Gastroesophageal sphincter (tissue), 4 donors: ENCODE results near the gene PAPPA2. TPM values are rescaled to one million over a fixed set of nuclear protein-coding genes. Genes with fewer than 3 reads are reported as not detected.

Experiments
- ATAC-seq: fragments of 150-250 bp; one replicate; pipeline ENCODE4 v1.9.1; 2016; ENCODE audit warnings: mild to moderate bottlenecking, moderate library complexity
- H3K27ac ChIP-seq, 4 donors: fragments of 200-600 bp; sonication (generic) in 3 of 4; 1 replicate in 3 of 4; 2 replicates in 1 of 4; pipeline ENCODE4 v1.5.1; 2016 to 2019
- H3K27me3 ChIP-seq: fragments of 200-600 bp; sonication (generic); one replicate; pipeline ENCODE4 v1.5.1; 2019
- H3K36me3 ChIP-seq, 2 donors: fragments of 200-600 bp; sonication (generic); one replicate each; pipeline ENCODE4 v1.5.1; 2019; ENCODE audit warnings: control low read depth in 1 of 2
- H3K4me1 ChIP-seq, 3 donors: fragments of 200-600 bp; sonication (generic); 1 replicate in 2 of 3; 2 replicates in 1 of 3; pipeline ENCODE4 v1.5.1; 2016 to 2019; ENCODE audit warnings: control low read depth in 2 of 3
- H3K4me3 ChIP-seq, 2 donors: fragments of 200-600 bp; sonication (generic); one replicate each; pipeline ENCODE4 v1.5.1; 2019; ENCODE audit warnings: mild to moderate bottlenecking in 1 of 2, moderate library complexity in 1 of 2
- H3K9me3 ChIP-seq, 3 donors: fragments of 200-600 bp; sonication (generic); one replicate each; pipeline ENCODE4 v1.5.1; 2017 to 2019; ENCODE audit warnings: control low read depth in 2 of 3
- EP300 ChIP-seq: sonication (generic); formaldehyde crosslinking; IDR thresholded peaks from one replicate; pipeline ENCODE4 v1.6.1; 2017; ENCODE audit warnings: antibody characterized with exemption, mild to moderate bottlenecking
- POLR2A ChIP-seq, 2 donors: fragments of 450-650 bp; IDR thresholded peaks; one replicate each; pipeline ENCODE4 v1.6.1; 2017; ENCODE audit warnings: antibody characterized with exemption in 2 of 2, mild to moderate bottlenecking in 2 of 2, moderate library complexity in 1 of 2
- POLR2AphosphoS5 ChIP-seq: sonication (generic); formaldehyde crosslinking; IDR thresholded peaks from one replicate; pipeline ENCODE4 v1.6.1; 2017; ENCODE audit warnings: antibody characterized with exemption
- WGBS, 2 donors: methylation state at CpG; one replicate each; pipeline ENCODE4 v1.1.5; 2018; ENCODE audit warnings: low coverage in 1 of 2; 5-methylcytosine and 5-hydroxymethylcytosine counted together
- total RNA-seq, 4 donors: library from RNA; depleted of rRNA; stranded (reverse); fragments of >200 nt; gene quantifications; one replicate each; pipeline ENCODE4 v1.1.0, GENCODE V29; 2016
- TF ChIP-seq, protein P1 (sequence below), 4 experiments: fragments of 200-600 bp in 2 of 4; fragments of 450-650 bp in 2 of 4; sonication (generic) in 1 of 4; IDR thresholded peaks; one replicate each; pipeline ENCODE4 v1.5.1; 2017 to 2019; ENCODE audit warnings: antibody characterized with exemption in 4 of 4, mild to moderate bottlenecking in 2 of 4, moderate library complexity in 2 of 4

PAPPA2 gene
- total RNA-seq, 4 donors from 2014 or later = 0.10 to 0.54 (median 0.14) TPM

DNA sequence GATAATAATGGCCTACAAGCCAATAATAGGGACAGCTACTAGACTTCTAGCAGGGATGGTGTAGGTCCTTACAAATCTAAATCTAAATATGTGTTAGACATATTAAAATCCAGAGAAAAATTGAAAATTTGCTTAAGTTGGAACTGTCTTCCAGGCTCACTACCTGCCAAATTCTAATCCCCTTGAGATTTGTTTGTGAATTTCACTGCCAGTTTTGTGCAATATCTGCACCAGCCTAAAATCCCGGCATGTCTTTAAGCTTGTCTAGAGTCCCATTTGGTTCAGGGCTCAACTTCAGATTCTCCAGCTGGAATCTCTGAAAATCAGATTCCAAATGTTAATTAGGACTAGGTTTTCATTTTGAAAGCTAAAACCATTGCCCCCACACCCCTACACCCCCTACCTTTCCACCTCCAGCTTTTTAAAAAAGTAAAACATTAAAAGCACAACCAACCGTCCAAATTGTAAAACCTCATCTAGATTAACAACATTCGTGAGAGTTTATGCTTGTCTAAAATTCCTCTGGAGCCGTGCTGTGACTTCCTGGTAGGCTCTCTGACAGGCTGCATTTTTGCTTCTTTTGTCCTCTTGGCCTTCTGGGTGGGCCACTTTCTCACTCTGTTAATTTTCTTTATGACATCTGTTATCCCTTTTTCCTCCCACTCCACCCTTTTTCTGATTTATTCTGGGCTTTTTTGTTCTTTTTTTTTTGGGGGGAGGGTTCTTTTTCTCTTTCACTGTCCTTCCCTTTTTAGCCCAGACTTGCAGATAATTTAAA lies 348.7 kb downstream of the PAPPA2 start:
- no peak for TF ChIP-seq EP300
- H3K27me3 ChIP-seq = no peaks in the 10 kb centered on the region
- no peak overlapping the region for H3K27ac ChIP-seq
- no peaks in the 10 kb centered on the region for H3K36me3 ChIP-seq
- no peaks in the 10 kb centered on the region for H3K9me3 ChIP-seq
- 12 to 27% methylated on average over 4 of the region's 4 CpGs for WGBS, 2 donors
- peaks cover 0 to 3% (median 0%) of the 10 kb centered on the region in 3 donors for H3K4me1 ChIP-seq
- ATAC-seq = no peak
- H3K4me3 ChIP-seq = no peak overlapping the region

DNA sequence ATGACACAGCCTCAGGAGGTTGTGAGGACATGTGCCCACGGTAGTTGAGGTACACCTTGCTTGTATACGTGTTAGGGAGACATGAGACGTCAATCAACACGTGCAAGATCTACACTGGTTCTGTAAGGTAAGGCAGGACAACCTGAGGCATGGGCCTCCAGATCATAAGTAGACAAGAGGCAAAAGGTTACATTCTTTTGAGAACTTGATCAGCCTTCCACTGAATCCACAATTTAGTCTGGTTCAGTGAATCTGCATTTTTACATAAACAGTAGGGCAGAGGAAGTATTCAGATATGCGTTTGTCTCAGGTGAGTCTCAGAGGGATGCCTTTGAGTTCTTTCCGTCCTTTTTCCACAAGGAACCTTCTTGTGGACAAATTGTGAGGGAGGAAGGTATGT lies 352.6 kb downstream of the PAPPA2 start:
- 80% methylated on average over 6 of the region's 6 CpGs for WGBS, 2 donors
- Histone ChIP-seq H3K27me3 (no peaks in the 10 kb centered on the region), H3K27ac (no peak overlapping the region), H3K4me3 (no peak overlapping the region), H3K9me3 (no peaks in the 10 kb centered on the region), H3K4me1 (peaks cover 0 to 3% (median 0%) of the 10 kb centered on the region in 3 donors), H3K36me3 (no peaks in the 10 kb centered on the region)
- TF ChIP-seq, protein P1, sequence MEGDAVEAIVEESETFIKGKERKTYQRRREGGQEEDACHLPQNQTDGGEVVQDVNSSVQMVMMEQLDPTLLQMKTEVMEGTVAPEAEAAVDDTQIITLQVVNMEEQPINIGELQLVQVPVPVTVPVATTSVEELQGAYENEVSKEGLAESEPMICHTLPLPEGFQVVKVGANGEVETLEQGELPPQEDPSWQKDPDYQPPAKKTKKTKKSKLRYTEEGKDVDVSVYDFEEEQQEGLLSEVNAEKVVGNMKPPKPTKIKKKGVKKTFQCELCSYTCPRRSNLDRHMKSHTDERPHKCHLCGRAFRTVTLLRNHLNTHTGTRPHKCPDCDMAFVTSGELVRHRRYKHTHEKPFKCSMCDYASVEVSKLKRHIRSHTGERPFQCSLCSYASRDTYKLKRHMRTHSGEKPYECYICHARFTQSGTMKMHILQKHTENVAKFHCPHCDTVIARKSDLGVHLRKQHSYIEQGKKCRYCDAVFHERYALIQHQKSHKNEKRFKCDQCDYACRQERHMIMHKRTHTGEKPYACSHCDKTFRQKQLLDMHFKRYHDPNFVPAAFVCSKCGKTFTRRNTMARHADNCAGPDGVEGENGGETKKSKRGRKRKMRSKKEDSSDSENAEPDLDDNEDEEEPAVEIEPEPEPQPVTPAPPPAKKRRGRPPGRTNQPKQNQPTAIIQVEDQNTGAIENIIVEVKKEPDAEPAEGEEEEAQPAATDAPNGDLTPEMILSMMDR (IDR thresholded peaks at IDR 0.05) = no peak
- TF ChIP-seq POLR2A (IDR thresholded peaks at IDR 0.05) (no peak), EP300 (no peak), POLR2AphosphoS5 (no peak)
- no peak for ATAC-seq

- H3K27me3 ChIP-seq = no peaks in the 10 kb centered on the region
- no peaks in the 10 kb centered on the region for H3K36me3 ChIP-seq
- no peaks in the 10 kb centered on the region for H3K9me3 ChIP-seq
- TF ChIP-seq POLR2A (IDR thresholded peaks at IDR 0.05) (no peak), POLR2AphosphoS5 (no peak), EP300 (no peak)
- TF ChIP-seq, protein P1 (IDR thresholded peaks at IDR 0.05) = no peak
- no peak overlapping the region for H3K4me3 ChIP-seq
- WGBS, 2 donors = 81 to 86% methylated on average over 2 to 3 of the region's 3 CpGs
- peaks cover 0 to 3% (median 0%) of the 10 kb centered on the region in 3 donors for H3K4me1 ChIP-seq
- H3K27ac ChIP-seq = no peak overlapping the region
- ATAC-seq = no peak
Observed at GRCh38 chr1:176816232-176816631, 353.3 kb downstream of the PAPPA2 start.

DNA sequence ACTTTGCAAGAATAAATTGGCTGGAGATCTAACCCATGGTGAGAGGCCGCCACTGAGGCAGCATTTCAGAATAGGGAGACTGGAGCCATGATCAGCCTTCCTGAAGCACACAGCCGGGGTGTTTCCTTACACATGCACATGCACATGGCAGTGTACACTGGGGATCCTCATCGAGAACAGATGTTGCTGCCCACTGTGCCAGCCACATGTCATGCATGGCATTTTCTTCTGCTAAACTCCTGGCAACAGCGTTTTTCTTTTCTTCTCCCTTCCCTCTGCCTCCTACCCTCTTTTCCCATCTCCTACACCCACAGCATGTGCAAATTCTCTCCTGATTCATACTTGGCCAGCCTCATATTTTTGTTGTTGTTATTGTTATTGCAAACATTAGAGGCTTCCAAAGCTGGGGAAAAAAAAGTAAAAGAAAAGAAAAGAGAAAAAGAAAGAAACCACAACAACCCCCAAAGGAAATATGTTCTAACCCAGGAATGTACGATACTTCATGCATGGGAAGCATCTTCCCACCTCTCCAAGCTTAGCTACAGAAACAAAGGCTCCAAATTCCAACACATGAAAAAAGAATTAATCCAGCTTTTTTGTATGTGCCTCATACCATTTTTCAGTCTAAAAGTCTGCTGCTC lies 357.5 kb downstream of the PAPPA2 start:
- no peaks in the 10 kb centered on the region for H3K36me3 ChIP-seq
- ATAC-seq = no peak
- WGBS, 2 donors = 71 to 76% methylated on average over 4 of the region's 5 CpGs
- no peaks in the 10 kb centered on the region for H3K27me3 ChIP-seq
- H3K27ac ChIP-seq = no peak overlapping the region
- H3K9me3 ChIP-seq = no peaks in the 10 kb centered on the region
- TF ChIP-seq EP300 (no peak), POLR2AphosphoS5 (no peak), POLR2A (IDR thresholded peaks at IDR 0.05) (no peak)
- TF ChIP-seq, protein P1 (IDR thresholded peaks at IDR 0.05) = no peak
- H3K4me1 ChIP-seq = no peaks in the 10 kb centered on the region
- no peak overlapping the region for H3K4me3 ChIP-seq

GRCh38 chr1:176826265-176826664 lies 363.3 kb downstream of the PAPPA2 start:
- no peaks in the 10 kb centered on the region for H3K36me3 ChIP-seq
- no peak overlapping the region for H3K4me3 ChIP-seq
- H3K9me3 ChIP-seq = no peaks in the 10 kb centered on the region
- H3K4me1 ChIP-seq = no peaks in the 10 kb centered on the region
- no peaks in the 10 kb centered on the region for H3K27me3 ChIP-seq
- ATAC-seq = no peak
- WGBS, 2 donors = 13 to 17% methylated on average over 1 of the region's 1 CpG
- TF ChIP-seq POLR2A (IDR thresholded peaks at IDR 0.05) = no peak
- no peak overlapping the region for H3K27ac ChIP-seq

DNA sequence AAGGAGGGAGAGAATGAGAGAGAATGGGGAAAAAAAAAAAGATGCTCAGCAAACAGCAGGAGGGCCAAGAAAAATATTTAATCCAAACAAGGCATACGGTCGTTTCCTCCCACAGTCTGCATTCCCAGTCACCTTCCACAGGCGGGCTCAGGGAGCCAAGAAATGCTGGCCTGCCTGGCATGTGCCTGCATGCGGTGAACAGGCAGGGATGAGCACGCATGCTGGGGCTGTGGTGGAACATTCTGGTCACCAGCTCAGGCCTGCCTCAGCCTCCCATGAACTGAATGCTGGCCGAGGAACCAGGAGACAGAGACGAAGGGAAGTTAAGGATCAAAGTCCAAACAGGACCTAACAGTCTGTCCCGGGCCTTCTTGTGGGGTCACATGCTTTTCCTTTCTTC lies 366.3 kb downstream of the PAPPA2 start:
- Histone ChIP-seq H3K27me3 (no peaks in the 10 kb centered on the region), H3K36me3 (no peaks in the 10 kb centered on the region), H3K4me3 (no peak overlapping the region), H3K27ac (no peak overlapping the region), H3K4me1 (no peaks in the 10 kb centered on the region), H3K9me3 (no peaks in the 10 kb centered on the region)
- WGBS, 2 donors = 21 to 55% methylated on average over 2 to 5 of the region's 8 CpGs
- TF ChIP-seq, protein P1 (IDR thresholded peaks at IDR 0.05) = no peak
- TF ChIP-seq POLR2A (IDR thresholded peaks at IDR 0.05) = no peak
- TF ChIP-seq POLR2AphosphoS5 = no peak
- no peak for TF ChIP-seq EP300
- ATAC-seq = no peak
